ENCODE measurements around the gene STAT5B.

- TF ChIP-seq TAF7 (tag; IDR thresholded peaks at IDR 0.05) (no peak), ZNF239 (CRISPR knock-in tag; IDR thresholded peaks at IDR 0.05) (no peak), CBX1 (IDR thresholded peaks at IDR 0.05; ENCODE audit: low read depth) (no peak), CREB1 (IDR thresholded peaks at IDR 0.05) (no peak), CREB1 (CRISPR knock-in tag; IDR thresholded peaks at IDR 0.05) (no peak), CREM (IDR thresholded peaks at IDR 0.05; ENCODE audit: low read depth) (no peak), FOS (IDR thresholded peaks at IDR 0.05; ENCODE audit: extremely low read depth, insufficient read length) (no peak), CTCF (IDR thresholded peaks at IDR 0.05 in 2 of 3, conservative IDR thresholded peaks at IDR 0.05 in 1 of 3; ENCODE audit: insufficient read depth in 2 of 3, low read depth in 1 of 3, low read length in 3 of 3) (peak; percentile 69 to 79 (median 77)), ZNF277 (CRISPR knock-in tag; IDR thresholded peaks at IDR 0.05; ENCODE audit: borderline replicate concordance) (no peak)
Measured at GRCh38 chr17:42309986-42310786, 34.0 kb upstream of the STAT5B start.

Data from K562 (cell line).